Stimulated activated CD8-positive, alpha-beta memory T cell treated with anti-CD3 and anti-CD28 coated beads, Interleukin-2, amount 100 ng/mL, for 1 hour (primary cell): ENCODE results near the gene GRM4.
"Not testable (repeated sequence)": the region's sequence is repeated elsewhere in the genome, so short reads cannot be mapped to it uniquely, and the experiment has no call there.

Experiments
- DNase-seq, 2 donors: peaks; one replicate each; pipeline ENCODE4 v3.0.0-alpha.2; 2020; ENCODE audit warnings: low read depth in 2 of 2

GRM4 gene

DNA sequence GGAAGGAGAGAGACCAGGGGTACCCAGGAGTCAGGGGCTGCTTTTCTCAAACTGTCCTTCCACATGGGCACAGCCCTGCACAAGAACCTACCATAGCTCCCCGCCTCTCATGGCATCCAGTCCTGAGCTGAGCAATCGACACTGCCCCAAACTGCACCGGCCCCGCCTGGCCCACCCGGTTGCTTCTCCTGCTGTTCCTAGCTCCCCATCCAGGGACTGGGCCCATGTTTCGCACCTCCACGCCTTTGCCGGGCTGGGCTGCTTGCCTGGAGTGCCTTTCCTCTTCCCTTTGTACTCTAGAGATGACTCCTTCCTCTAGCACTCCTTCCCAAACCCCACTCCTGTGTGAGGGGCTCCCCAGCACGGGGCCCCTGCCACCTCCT, 123.0 kb downstream of the GRM4 start:
- DNase-seq = no peak

GRCh38 chr6:34022250-34022872, 123.5 kb downstream of the GRM4 start:
- DNase-seq = no peak

GRCh38 chr6:34021554-34022190, 124.2 kb downstream of the GRM4 start:
- DNase-seq = no peak

GRCh38 chr6:34020807-34021553, 124.9 kb downstream of the GRM4 start:
- DNase-seq = no peak

GRCh38 chr6:34020278-34020677, 125.6 kb downstream of the GRM4 start:
- no peak for DNase-seq

- DNase-seq = no peak
Measured at GRCh38 chr6:34018961-34019606, 126.8 kb downstream of the GRM4 start.

DNA sequence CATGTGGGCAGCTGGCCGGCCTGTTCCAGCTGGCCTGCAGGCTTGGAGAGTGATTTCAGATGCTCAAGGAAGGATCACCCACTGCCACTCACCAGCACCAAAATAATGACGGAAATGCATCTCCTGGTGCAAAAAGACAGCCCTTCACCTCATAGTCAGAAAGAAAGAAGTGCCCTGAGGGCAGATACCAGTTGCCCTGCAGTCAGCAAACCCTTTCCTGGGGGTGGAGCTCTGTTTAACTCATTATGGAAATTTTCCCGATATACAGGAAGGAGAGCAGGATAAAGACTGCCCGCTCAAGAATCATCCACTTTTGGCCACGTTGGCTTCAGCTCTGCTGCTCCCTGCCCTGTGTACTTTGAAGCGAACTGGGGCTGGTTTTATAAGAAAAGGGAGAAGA, 127.9 kb downstream of the GRM4 start:
- no peak for DNase-seq

DNA sequence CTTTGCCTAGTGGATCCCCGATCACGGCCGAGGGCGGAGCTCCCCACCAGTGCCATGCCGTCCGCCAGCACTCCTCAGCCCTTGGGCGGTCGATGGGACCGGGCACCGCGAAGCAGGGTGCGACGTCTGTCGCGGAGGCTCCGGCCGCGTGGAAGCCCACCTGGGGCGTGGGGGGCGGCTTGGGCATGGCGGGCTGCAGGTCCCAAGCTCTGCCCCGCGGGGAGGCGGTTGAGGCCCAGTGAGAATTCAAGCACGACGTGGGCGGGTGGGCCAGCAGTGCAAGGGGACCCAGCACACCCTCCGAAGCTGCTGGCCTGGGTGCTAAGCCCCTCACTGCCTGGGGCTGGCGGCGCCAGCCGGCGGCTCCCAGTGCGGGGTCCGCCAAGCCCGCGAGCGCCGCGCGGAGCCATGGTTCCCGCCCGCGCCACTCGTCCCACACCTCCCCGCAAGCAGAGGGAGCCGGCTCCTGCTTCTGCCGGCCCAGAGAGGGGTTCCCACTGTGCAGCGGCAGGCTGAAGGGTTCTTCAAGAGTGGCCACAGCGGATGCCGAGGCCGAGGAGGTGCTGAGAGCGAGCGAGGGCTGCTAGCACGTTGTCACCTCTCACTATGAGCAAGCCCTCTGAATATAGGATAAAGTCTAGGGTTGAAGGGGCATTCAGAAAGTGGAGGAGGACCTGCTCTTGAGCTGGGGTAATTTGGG, 128.6 kb downstream of the GRM4 start:
- DNase-seq = no peak

DNA sequence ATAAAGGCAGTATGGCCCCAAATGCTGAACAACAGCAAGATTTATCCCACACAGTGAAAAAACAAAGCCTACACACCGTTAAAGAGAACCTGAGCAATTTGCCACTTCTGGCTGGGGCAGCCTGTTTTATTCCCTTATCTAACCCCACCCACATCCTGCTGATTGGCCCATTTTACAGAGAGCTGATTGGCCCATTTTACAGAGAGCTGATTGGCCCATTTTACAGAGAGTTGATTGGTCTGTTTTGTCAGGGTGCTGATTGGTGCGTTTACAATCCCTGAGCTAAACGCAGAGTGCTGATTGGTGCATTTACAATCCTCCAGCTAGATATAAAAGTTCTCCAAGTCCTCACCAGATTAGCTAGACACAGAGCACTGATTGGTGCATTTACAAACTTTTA, 129.3 kb downstream of the GRM4 start:
- DNase-seq = not testable (repeated sequence)

DNA sequence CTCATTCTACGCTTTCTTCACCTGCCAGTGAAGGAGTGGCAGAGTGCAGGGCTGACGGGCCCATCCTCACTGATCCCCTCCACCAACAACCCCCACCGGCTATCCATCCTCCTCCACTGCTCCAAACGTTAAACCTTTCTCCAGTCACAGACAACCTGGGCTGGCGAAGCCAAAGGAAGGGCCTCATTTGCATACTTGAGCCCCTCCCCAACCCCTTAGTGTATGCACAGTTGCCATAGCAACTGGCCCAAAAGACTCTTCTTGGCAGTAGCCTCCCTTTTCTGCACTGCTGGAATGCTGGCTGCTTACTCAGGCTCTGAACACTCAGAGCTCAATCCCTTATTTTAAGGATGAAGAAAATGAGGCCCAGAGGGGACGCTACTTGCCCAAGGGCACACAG, 130.3 kb downstream of the GRM4 start:
- no peak for DNase-seq

GRCh38 chr6:34011264-34011663, 134.6 kb downstream of the GRM4 start:
- no peak for DNase-seq

- no peak for DNase-seq
Measured at GRCh38 chr6:34005901-34006531, 139.9 kb downstream of the GRM4 start.

GRCh38 chr6:34004706-34005105, 141.2 kb downstream of the GRM4 start:
- no peak for DNase-seq

DNA sequence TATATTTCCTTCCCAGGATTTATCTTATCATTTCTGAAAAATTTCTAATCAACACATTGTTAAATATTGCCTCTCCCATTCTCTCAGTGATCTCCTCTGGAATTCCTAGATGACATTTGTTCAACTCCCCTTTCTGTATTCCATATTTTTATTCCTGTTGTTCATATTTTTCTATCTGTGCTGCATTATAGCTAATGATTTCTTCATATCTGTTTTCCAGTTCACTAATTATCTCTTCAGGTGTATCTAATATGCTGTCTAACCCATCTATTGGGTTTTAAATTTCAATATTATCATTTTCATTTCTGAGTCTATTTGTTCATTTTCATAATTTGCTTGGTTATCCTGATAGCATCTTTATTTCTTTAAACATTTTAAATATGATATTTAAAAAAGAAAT, 141.9 kb downstream of the GRM4 start:
- no peak for DNase-seq

DNA sequence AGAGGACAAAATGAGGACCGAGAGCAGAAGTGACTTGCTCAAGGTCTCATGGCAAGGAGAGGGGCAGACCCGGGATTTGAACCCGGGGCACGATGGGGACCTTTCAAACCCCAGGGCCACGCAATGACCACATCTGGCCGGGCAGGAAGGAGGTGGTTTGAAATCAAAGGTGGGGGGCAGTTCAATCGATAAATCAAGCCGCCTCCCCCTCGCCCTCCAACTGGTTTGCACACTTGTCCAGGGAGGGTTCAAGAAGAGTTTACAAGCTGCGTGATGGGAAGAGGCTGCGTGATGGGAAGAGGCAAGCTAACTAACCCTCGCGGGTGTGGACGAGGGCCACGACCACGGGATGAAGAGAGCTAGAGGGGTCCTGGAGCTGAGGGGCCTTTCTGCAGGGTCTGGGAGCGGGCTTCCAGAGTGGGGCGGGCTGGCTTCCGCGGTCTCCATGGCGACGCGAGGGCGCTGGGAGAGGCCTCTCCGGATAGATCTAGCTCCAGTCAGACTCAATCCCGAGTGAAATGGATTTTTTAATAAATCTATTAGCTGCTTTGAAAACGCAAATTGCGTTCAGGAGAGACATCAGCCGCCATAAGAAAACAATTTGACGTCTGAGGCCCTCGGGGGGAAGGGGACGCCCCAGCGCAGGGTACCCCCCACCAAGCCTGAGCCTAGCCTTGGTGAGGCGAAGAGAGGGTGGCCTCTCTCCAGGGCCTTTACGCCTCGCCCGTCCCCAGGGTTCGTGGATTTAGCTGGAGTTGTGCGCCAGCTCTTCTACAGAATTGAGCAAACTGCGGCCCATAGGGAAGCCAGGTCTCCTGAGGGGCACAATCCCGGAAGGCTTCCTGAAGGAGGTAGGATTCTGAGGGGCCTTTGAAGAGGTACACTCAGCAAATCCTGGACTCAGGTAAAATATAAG, 143.9 kb downstream of the GRM4 start:
- no peak for DNase-seq

- no peak for DNase-seq
Measured at GRCh38 chr6:34000281-34000680, 145.6 kb downstream of the GRM4 start.

GRCh38 chr6:33999567-33999966, 146.3 kb downstream of the GRM4 start:
- no peak for DNase-seq

DNA sequence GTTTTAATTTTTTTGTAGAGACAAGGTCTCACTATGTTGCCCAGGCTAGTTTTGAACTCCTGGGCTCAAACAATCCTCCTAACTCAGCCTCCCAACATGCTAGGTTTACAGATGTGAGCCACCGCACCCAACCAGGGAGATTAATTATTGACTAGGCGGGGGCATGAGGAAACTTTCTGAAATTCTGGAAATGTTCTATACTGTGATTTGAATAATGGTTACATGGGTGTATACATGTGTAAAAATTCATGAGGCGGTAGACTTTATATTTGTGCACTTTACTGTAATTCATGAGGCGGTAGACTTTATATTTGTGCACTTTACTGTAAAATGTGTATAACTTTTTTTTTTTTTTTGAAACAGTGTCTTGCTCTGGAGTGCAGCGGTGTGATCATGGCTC, 147.2 kb downstream of the GRM4 start:
- DNase-seq = no peak

- DNase-seq = no peak
Measured at GRCh38 chr6:33997265-33997664, 148.6 kb downstream of the GRM4 start.

DNA sequence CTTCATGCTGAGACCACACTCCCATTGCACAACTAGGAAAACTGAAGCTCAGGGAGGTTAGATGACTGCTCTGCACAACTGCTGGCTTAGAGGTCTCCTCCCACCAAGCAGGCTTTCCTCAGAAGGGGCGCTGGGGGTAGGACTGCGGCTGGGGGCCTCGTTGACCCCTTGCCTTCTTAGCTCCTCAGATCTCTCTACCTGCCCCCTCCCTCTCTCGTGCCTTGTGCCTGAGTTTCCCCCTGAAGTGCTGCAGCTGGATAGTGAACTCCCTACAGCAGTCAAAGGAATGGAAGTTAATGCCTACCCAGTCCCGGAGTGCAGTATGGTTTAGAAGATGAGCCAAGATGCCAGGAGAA, 149.8 kb downstream of the GRM4 start:
- no peak for DNase-seq
